GM12878 (cell line): ENCODE measurements around the gene CGA. TPM values are rescaled to one million over a fixed set of nuclear protein-coding genes. Genes with fewer than 3 reads are reported as not detected.

Experiments used
- ATAC-seq: fragments of 200-7000 bp; cut with Tn5 transposase; 3 replicates; pipeline ENCODE4 v1.9.1; 2020; ENCODE audit warnings: mild to moderate bottlenecking, moderate library complexity
- BruUV-seq: library from RNA; stranded (reverse); fragments of 400-500 nt; replicated peaks from 2 replicates; lab custom pipeline; 2021; lab: Mats Ljungman, UMichigan
- CTCF ChIA-PET: fragments of 300-600 bp; sonication (Branson Sonifier 250); formaldehyde crosslinking; extraction: SDS; loops from one replicate; lab custom pipeline; 2021; ENCODE audit warnings: inconsistent platforms; lab: Yijun Ruan, JAX
- POLR2A ChIA-PET: fragments of 350-600 bp; formaldehyde crosslinking; extraction: SDS; loops from one replicate; lab custom pipeline; 2021; ENCODE audit warnings: inconsistent platforms; lab: Charles Lee
- RAD21 ChIA-PET: fragments of 300-600 bp; sonication (Branson Sonifier 250); formaldehyde crosslinking; loops from one replicate; lab custom pipeline; 2023; ENCODE audit warnings: antibody characterized with exemption; ENCODE audit not compliant: unreplicated experiment; lab: Charles Lee
- SMC1A ChIA-PET: fragments of 300-600 bp; sonication (Branson Sonifier 250); formaldehyde crosslinking; loops from one replicate; lab custom pipeline; 2023; ENCODE audit not compliant: unreplicated experiment, uncharacterized antibody; lab: Charles Lee
- DNase-seq: peaks from one replicate; pipeline ENCODE4 v3.0.0-alpha.2; 2011; ENCODE audit warnings: low read depth, low spot score
- FAIRE-seq: peaks from 3 replicates; lab custom pipeline; 2011; peaks lifted over from hg19 to GRCh38; lab: Jason Lieb, UNC
- H2AFZ ChIP-seq: 2 replicates; pipeline ENCODE4 v1.6.0; 2011; ENCODE audit warnings: low read depth, low read length, control low read depth; ENCODE audit not compliant: control insufficient read depth
- H3K27ac ChIP-seq: 2 replicates; pipeline ENCODE4 v1.5.1; 2011; ENCODE audit warnings: control low read depth; ENCODE audit not compliant: control insufficient read depth, insufficient read depth
- H3K27me3 ChIP-seq, 2 experiments: replicated peaks in 1 of 2; 2 replicates each; pipeline versions ENCODE4 v1.6.0 to v1.6.1; 2011; ENCODE audit warnings: low read length in 1 of 2; ENCODE audit not compliant: control insufficient read depth in 2 of 2, insufficient read depth in 2 of 2
- H3K36me3 ChIP-seq, 2 experiments: 2 replicates each; pipeline ENCODE4 v1.5.1; 2011; ENCODE audit warnings: low read length in 1 of 2; ENCODE audit not compliant: control insufficient read depth in 2 of 2, insufficient read depth in 2 of 2
- H3K4me1 ChIP-seq: 2 replicates; pipeline ENCODE4 v1.6.1; 2011; ENCODE audit warnings: mild to moderate bottlenecking, low read length, moderate library complexity, mixed read lengths; ENCODE audit not compliant: control insufficient read depth, insufficient read depth
- H3K4me2 ChIP-seq: 2 replicates; pipeline ENCODE4 v1.6.0; 2011; ENCODE audit warnings: control low read depth; ENCODE audit not compliant: control insufficient read depth, insufficient read depth
- H3K4me3 ChIP-seq: fragments of 200-600 bp; sonication (generic); 2 replicates; pipeline ENCODE4 v1.5.1; 2016
- H3K79me2 ChIP-seq: 2 replicates; pipeline ENCODE4 v1.6.0; 2011; ENCODE audit warnings: low read length; ENCODE audit not compliant: control insufficient read depth, insufficient read depth
- H3K9ac ChIP-seq: 2 replicates; pipeline ENCODE4 v1.8.0; 2011; ENCODE audit warnings: low read length, control low read depth, mixed read lengths; ENCODE audit not compliant: control insufficient read depth, insufficient read depth
- H3K9me3 ChIP-seq: replicated peaks from 3 replicates; pipeline ENCODE4 v1.5.1; 2011; ENCODE audit warnings: mild to moderate bottlenecking, low read length; ENCODE audit not compliant: control insufficient read depth, insufficient read depth
- H4K20me1 ChIP-seq: 2 replicates; pipeline ENCODE4 v1.6.0; 2011; ENCODE audit not compliant: control insufficient read depth, insufficient read depth
- CEBPB ChIP-seq, 2 experiments: fragments of 150-350 bp in 1 of 2; IDR thresholded peaks; 2 replicates each; pipeline ENCODE4 v1.6.1; 2012 to 2014; ENCODE audit warnings: low read depth in 2 of 2, low read length in 2 of 2, borderline replicate concordance in 1 of 2, inconsistent platforms in 1 of 2
- HDAC6 ChIP-seq: fragments of 200-600 bp; sonication (generic); IDR thresholded peaks from one replicate; pipeline ENCODE4 v1.8.0; 2017; ENCODE audit warnings: antibody characterized with exemption; ENCODE audit not compliant: unreplicated experiment
- NR2C1 ChIP-seq: fragments of 450-650 bp; IDR thresholded peaks from 2 replicates; pipeline ENCODE4 v1.6.1; 2017; ENCODE audit warnings: antibody characterized with exemption, mild to moderate bottlenecking, moderate library complexity
- POLR2A ChIP-seq: IDR thresholded peaks from 2 replicates; pipeline ENCODE4 v1.6.1; 2011; ENCODE audit warnings: low read depth, mild to moderate bottlenecking, low read length
- POLR2AphosphoS5 ChIP-seq: IDR thresholded peaks from 2 replicates; pipeline ENCODE4 v1.6.1; 2011; ENCODE audit warnings: mild to moderate bottlenecking, low read length, inconsistent platforms
- POU2F2 ChIP-seq: IDR thresholded peaks from 3 replicates; pipeline ENCODE4 v1.6.1; 2011; ENCODE audit warnings: low read depth, mild to moderate bottlenecking, low read length, borderline replicate concordance
- SP1 ChIP-seq: IDR thresholded peaks from one replicate; pipeline ENCODE4 v1.6.1; 2011; ENCODE audit warnings: low read depth, low read length
- SPI1 ChIP-seq: IDR thresholded peaks from 2 replicates; pipeline ENCODE4 v1.6.1; 2011; ENCODE audit warnings: low read depth, mild to moderate bottlenecking, low read length, moderate library complexity, borderline replicate concordance; ENCODE audit not compliant: insufficient read depth
- SREBF1 ChIP-seq: IDR thresholded peaks from 2 replicates; pipeline ENCODE4 v1.6.1; 2012; ENCODE audit warnings: mild to moderate bottlenecking, low read length
- WGBS: methylation state at CpG from one replicate; pipeline ENCODE4 v1.1.6; 2016; ENCODE audit warnings: low lambda C conversion rate; ENCODE audit not compliant: insufficient replicate concordance, insufficient coverage; ENCODE audit errors: missing lambda C conversion rate; 5-methylcytosine and 5-hydroxymethylcytosine counted together
- in situ Hi-C: fragments of 300-500 bp; cut with MboI; formaldehyde crosslinking; loops from 9 replicates; pipeline ENCODE4 v1.14.3; 2018; ENCODE audit warnings: mixed read lengths
- intact Hi-C: fragments of 100-400 bp; cut with micrococcal nuclease; formaldehyde crosslinking; loops from one replicate; pipeline ENCODE4 v1.14.2; 2022; ENCODE audit not compliant: unreplicated experiment
- polyA plus RNA-seq, 11 experiments: library from polyadenylated mRNA; depleted of rRNA in 4 of 11; unstranded in 6 of 11; stranded (reverse) in 5 of 11; fragments of >200 nt; fragmentation: Nextera tagmentation in 4 of 11; fragmentation: Illumina TruSeq in 1 of 11; extraction: Ambion mirVana in 4 of 11; extraction: Trizol in 1 of 11; gene quantifications; 1 replicate in 1 of 11; 2 replicates in 10 of 11; pipeline versions ENCODE4 v1.2.1 to v1.2.3, GENCODE V29; 2011 to 2016; ENCODE audit warnings: inconsistent platforms in 2 of 11, missing spikeins in 2 of 11, low read depth in 1 of 11
- total RNA-seq, 4 experiments: library from RNA; depleted of rRNA in 3 of 4; stranded (reverse); fragments of >200 nt in 3 of 4; fragmentation: Illumina TruSeq in 1 of 4; extraction: Trizol in 1 of 4; gene quantifications; 2 replicates each; pipeline versions ENCODE4 v1.2.1 to v1.2.3, GENCODE V29; 2013 to 2021

Gene CGA
- total and polyA plus RNA-seq, 10 of the 15 experiments (the other 5 are each of a cell fraction or from before 2014, with no cell fraction given) = 0.10 to 0.27 (median 0.12) TPM; not detected in 6

- TF ChIP-seq NR2C1 = no peak
- no peak for TF ChIP-seq POLR2AphosphoS5
- TF ChIP-seq SP1 = no peak
These were observed 10.9 kb upstream of the CGA start (continued) for GRCh38 chr6:87105823-87106222.

- H4K20me1 ChIP-seq = no peaks in the 10 kb centered on the region
- ATAC-seq = no peak
- no peak overlapping the region for H3K9ac ChIP-seq
- FAIRE-seq = no peak
- intact Hi-C loops (no loop called here), in situ Hi-C loops (no loop called here)
- no peaks in the 10 kb centered on the region for H3K79me2 ChIP-seq
- POLR2A ChIA-PET = no interaction called here
- no peak overlapping the region for H3K4me3 ChIP-seq
- no peak for DNase-seq
- H3K36me3 ChIP-seq = no peaks in the 10 kb centered on the region
- SMC1A ChIA-PET = interaction anchor here (1.2 kb wide), 1 partner anchor 14 kb away, joined by 3 read pairs; no protein-coding TSS in a partner anchor
- no peak for TF ChIP-seq CEBPB (IDR thresholded peaks at IDR 0.05; ENCODE audit: borderline replicate concordance in 1 of 2, low read depth in 2 of 2, low read length in 2 of 2)
- TF ChIP-seq HDAC6 = no peak
- no peak for TF ChIP-seq POU2F2
- TF ChIP-seq SREBF1 = no peak
- no peak for TF ChIP-seq POLR2A
- no peak for TF ChIP-seq SPI1
- H3K9me3 ChIP-seq = no peaks in the 10 kb centered on the region
- H3K27me3 ChIP-seq = no peaks in the 10 kb centered on the region
- H2AFZ ChIP-seq = no peak overlapping the region
- 39% methylated on average over 4 of the region's 4 CpGs for WGBS
- H3K4me2 ChIP-seq = no peak overlapping the region
- BruUV-seq = no TSS peak
- CTCF ChIA-PET = interaction anchor here (1.0 to 1.5 kb wide), 2 partner anchors 9 to 26 kb away, joined by 3 read pairs; partner anchors contain the start of gene CGA
- H3K27ac ChIP-seq = no peak overlapping the region
- H3K4me1 ChIP-seq = no peaks in the 10 kb centered on the region
- RAD21 ChIA-PET = no interaction called here
These were observed 9.8 kb upstream of the CGA start for GRCh38 chr6:87104667-87105066.
